NCI-H1417 treated with DMSO at 0.1 percent for 48 hours (cell line): ENCODE data around the gene LTC4S.
"Not testable (repeated sequence)": the region's sequence is repeated elsewhere in the genome, so short reads cannot be mapped to it uniquely, and the experiment has no call there.

ENCODE experiments used
- DNase-seq: peaks from one replicate; lab custom pipeline; 2025; lab: John Stamatoyannopoulos, UW

LTC4S gene

DNA sequence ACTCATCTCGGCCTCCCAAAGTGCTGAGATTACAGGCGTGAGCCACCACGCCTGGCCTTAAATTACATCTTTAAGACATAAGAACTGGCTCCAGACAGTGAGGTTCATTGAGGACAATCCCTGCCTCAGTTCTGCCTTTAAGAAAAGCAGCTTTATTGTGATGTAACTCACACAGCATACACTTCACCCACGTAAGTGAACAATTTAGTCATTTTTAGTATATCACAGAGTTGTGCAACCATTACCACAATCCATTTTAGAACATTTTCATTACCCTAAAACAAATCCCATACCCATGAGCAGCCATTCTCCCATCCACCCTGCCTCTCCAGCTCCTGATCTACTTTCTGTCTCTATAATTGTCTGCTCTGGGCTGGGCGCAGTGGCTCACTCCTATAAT is 24.0 kb upstream of the LTC4S start:
- no peak for DNase-seq

DNA sequence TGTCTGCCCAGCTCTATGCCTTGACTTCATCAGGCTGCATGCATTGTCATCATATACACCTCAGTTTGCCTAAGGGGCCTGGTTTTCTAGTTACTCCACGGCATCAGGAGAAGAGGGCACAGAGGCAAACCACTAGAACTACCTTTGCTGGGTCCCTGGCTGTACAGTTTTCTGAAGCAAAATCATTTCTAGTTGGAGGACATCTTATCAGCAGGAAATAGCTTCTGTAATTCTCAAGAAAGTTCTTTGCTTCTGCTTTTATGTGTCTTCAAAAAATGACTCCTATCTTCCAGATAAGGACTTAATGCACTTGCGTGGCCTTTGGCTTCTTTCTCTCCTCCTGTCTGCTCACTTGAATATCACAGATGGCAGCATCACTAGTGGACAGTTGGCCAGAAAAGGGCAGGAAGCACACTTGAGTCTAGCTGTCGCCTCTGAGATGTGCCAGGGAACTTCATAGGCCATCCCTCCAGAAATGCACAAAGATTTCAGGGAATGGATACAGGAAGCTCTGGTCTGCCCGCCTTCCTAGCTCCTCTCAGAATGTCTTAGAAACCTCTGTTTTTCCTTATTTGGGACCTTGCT is 22.4 kb upstream of the LTC4S start:
- no peak for DNase-seq

DNA sequence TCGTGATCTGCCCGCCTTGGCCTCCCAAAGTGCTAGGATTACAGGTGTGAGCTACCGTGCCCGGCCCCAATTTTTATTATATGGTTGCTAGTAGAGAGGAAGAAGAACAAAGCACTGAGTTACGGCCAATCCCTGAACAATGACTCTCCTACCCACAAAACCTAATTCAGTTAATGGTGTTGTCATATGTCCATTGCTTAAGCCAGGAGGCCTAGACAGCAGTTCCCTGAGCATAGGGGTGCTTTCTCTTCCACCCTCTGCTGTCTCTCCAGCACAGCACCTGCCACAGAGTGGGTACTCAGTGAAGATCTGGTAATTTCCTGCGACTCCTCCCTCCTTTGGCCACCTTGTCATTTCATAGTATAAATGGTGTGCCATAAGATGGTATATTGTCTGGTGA is 21.4 kb upstream of the LTC4S start:
- DNase-seq: no peak

DNA sequence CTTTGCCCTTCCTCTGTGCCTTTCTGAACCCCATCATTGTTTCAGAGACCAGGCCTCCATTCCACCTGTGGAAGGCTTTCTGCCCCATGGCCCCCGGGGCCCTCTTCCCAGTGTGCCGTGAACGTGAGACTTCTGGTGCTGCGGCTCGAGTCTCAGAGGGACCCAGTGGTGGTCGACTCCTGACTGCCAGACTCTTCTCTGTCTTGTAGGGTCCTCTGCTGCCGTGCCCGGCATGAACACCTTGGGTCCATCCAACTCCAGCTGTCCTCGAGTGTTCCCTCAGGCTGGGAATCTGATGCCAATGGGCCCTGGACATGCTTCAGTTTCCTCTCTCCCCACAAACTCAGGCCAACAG is 20.1 kb upstream of the LTC4S start:
- DNase-seq: no peak

DNA sequence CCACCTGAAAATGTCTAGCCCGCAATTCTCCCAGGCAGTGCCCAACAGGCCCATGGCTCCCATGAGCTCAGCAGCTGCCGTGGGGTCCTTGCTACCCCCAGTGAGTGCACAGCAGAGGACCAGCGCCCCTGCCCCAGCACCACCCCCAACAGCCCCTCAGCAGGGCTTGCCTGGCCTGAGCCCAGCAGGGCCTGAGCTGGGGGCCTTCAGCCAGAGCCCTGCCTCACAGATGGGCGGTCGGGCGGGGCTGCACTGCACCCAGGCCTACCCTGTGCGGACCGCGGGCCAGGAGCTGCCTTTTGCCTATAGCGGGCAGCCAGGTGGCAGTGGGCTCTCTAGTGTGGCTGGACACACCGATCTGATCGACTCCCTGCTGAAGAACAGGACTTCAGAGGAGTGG is 19.3 kb upstream of the LTC4S start:
- no peak for DNase-seq

DNA sequence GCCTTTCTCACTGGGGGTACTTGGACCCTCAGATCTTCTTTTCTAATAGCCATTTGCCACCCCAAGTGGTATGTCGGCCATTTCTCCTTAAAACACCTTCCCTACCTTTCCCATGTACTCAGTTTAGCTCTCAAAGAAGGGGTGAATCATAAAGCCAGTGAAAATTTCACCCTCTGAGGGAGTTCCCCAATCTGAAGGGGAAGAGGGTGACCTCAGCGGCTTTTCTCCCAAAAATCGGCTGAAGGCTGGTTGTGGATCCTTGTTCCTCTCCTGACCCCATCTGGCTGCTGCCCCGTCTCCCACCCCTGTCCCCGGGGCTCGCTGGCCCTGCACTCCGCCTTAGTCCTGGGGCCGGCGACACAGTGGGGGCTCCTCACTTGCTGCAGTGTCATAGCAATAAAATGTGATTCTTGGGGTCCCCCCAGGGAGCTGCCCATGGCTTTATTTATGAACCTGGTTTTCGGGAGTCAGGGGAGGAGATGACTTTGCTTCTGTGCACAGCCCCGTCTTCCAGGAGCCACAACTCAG is 17.3 kb upstream of the LTC4S start:
- DNase-seq: no peak

DNA sequence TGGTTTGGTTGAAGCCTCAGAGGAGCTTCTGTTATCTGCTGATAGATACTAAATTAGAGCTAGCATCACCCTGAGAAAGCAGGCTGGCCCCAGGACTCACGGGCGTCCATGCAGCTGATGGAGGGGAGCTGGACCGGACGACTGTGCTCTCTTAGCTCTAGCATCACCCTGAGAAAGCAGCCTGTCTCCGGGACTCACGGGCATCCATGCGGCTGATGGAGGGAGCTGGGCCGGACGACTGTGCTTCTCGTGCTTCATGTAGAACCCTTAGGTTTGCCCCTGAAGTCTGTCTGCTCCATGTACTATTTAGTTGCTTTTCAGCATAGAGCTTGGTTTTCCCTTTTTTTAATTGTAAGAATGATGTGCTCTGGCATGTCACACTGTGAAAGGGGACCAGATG is 16.3 kb upstream of the LTC4S start:
- no peak for DNase-seq

DNA sequence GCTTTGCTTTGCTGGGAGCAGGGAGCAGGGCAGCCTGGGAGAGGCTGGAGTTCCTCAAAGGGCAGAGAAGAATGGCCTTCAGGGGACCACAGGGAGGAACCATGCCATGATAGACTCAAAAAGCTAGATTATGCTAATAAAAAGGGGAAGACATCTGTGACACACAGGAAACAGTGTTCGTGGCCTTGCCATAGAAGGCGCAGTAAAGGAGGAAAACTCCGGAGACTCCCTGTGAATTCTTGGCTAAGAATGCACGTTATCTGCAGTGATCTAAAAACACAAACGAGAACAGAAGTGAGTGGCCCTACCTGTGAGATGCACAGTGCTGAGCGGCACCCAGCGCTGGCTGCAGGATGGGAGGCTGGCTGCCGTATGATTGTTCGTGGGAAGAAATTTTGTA is 15.9 kb upstream of the LTC4S start:
- no peak for DNase-seq

DNA sequence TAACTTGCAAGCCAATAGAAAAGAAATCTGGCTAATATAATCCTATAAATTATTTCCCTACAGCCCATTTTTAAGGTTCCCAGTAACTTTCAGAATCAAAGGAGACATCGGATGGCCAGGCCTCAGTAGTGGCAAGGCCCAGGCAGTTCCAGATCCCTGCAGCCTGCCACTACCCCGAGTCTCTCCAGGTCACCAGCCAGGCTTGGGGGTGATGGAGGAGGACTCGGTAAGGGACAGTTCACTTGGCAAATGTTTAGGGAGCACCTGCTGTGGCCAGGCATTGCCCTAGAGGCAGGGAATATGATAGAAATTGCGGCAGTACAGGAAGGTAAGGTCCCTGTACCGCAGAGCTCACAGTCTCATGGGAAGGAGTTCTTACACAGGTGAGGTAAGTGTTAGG is 15.2 kb upstream of the LTC4S start:
- no peak for DNase-seq

DNA sequence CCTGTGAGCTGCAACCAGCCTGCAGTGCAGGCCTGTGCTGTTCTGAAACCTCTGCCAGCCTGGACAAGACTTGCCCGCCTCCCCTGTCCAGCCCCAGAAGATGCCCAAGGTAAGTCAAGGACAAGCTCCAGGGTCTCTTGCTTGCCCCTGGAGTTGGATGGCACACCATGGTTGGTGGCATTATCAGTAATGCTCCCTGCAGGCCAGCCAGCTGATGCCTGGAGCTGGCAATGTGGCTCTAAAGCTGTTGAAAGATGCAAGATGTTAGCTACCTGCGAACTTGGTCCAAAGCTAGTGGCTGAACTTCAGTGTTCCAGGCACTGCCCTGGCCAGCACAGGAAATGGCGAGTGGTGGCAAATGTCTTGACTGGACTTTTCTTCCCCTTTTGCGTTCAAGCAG is 14.0 kb upstream of the LTC4S start:
- no peak for DNase-seq

DNA sequence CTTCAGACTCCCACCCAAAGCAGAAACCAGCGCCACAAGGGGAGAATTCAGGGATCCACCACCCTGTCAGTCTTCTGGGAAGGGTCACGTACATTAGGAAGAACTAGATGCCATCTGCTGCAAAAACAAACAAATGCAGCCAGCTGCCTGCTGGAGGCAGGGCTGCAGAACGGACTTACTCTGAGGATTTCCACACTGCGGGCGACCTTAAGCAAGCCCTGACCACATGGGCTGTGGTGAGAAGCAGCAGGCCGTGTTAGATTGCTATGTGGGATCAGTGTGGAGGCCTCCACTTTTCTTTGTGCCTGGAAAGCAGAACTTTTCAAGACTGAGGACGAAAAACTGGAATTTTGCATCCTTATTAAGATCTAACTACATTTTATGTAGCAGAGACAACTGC is 13.4 kb upstream of the LTC4S start:
- no peak for DNase-seq

DNA sequence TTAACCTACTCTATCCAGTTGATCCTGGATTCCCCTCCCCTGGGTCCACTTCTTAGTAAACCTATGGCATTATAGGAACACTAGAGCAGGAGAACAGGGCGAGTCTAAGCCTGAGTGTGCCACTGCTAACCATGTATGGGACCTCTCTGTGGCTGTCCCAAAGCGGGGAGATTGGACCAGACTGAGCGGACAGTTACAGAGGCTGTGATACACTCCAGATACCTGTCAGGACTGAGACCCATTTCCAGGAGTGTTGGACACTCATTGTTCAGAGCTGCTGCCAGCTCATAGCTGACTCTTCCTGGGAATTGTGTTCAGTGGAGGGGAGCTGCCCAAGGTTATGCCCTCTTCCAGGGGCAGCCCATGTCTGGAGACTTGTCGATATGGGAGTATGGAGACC is 11.9 kb upstream of the LTC4S start:
- DNase-seq: no peak

DNA sequence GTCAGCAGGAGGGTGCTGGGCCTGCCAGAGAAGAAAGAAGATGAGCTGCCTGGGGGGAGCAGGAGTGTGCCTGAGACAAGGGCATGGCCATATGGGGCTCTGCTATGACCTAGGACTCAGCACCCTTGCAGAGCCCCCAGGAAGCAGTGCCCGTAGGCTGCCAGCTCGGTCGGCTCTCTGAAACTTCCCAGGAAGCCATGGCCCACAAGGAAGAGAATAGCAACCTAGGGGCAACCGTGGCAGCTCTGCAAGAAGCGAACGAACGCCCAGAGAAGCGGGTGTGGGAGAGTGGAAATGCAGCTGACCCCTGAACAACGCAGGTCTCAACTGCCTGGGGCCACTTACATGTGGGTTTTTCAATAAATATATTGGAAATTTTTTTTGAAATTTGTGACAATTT is 10.7 kb upstream of the LTC4S start:
- no peak for DNase-seq

DNA sequence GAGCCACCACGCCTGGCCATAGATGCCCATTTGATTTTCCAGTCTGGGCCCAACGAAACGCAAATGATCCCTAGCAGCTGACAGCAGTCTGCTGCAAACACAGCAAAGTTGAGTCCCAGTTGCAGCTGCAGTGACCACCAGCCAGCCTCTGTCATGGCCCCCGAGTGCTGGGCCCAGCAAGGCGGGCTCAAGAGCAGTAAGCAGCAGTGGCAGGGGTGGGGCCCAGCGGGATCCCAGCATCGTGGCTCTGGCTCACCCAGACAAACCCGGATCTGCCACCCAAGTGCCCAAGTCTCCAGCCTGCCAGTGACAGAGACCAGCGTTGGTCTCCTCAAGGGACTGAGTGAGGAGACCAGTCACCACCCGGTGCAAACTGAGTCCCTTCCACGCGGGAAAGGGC is 6.9 kb upstream of the LTC4S start:
- no peak for DNase-seq

DNA sequence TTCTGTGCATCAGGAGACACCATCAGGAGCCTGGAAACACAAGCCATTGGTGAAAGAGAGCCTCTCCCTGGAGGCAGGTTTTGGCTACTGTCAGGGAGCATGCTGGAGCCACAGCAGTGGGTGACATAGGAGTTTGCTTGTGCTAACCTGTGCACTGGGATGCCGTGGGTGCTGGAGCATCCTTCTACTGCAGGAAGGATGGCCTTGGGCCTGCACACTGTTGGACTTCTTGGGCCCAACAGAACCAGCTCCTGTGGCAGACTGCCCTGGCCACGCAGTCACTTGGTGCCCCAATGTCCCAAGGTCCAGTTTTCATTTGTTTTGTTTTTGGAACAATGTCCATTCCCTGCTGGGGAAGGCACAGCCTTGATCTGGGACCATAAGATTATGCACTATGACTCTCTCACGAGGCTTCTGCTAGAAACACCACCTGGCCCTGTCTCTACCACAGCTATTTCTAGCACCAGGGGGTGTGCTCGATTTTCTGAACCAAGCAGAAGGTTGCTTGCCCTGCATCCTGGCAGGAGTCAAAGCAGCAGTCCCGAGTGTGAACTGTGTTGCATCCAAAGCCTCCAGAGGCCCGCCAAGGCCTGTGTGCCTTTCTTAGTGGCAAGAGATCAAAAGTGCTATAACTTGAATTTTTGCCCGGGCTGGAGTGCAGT is 5.5 kb upstream of the LTC4S start:
- DNase-seq: no peak

DNA sequence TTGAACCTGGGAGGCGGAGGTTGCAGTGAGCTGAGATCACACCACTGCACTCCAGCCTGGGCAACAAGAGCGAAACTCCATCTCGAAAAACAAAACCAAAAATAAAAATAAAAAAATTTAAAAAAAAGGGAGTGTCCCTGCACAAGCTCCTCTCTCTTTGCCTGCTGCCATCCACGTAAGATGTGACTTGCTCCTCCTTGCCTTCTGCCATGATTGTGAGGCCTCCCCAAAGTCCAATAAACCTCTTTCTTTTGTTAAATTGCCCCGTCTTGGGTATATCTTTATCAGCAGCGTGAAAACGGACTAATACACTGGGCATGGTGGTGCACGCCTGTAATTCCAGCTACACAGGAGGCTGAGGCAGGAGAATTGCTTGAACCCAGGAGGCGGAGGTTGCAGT is 4.5 kb upstream of the LTC4S start:
- not testable (repeated sequence) for DNase-seq

DNA sequence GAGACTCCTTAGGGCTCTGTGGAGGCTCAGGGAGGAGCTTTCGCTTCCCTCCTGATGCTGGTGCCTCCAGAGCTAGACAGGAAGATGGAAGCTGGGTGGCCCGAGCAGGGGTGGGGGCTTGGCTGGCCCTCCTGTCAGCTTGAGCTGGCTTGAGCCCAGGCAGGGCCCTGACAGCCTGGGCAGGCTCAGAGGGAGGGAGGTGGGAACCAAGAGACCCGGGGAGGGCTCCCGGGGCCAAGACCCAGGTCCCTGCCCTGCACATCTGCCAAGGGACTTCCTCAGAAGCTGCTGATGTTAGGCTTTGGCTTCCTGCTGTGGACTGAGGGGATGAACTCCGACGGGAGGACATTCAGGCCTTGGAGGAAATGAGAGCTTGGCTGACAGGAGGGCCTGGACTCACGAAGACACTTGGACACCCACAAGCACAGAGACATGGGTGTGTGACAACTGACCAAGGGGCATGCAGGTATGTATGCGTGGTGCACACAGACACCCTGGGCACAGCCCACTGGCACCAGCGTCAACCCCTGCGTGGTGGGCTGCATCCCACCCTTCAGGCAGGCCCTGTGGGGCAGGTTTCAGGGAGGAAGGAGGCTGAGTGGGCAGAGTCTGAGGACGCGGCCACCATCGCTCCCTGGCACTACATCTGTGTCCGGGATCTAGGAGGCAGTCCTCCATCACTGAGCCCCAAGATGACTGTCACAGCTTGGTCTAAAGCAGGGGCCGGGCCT is 1.7 kb upstream of the LTC4S start:
- no peak for DNase-seq

DNA sequence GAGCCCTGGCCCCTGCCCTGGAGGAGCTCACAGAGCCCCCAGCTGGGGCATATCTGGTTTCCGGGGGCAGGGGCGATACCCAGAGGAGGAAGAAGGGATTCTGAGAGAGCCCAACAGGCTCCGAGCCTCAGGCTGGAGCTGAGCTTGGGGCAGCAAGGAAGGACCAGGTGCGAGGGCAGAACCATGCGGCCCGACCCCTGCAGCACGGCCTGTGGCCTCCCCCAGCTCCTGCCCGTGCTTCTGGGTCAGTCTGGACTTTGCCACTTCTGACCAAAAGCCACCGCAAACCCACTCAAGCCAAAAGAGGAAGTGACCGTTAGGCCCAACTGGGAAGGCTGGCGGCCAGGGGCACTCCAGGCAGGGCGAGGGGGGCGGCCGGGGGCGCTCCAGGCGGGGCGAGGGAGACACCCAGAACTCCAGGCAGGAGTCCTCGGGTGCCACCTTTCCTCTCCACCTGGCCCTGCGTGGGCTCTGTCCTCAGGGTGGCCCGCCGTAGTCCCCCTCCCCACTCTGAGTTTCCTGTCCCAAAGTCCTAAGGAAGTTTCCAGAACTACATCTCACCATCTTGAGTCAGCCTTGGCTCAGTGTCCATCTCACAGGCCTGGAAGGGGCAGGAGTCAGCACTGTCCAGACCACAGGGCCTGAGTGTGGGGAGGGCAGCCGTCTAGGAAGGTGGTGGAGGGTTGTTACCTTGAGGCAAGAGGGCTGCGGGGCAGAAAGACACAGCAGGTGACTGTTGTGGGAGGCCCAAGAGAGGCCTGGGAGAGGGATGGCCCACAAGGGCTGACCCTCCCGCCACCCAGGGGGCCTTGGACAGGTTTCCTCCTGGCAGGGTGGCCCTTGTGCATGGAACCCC is 946 bp upstream of the LTC4S start:
- DNase-seq: no peak

DNA sequence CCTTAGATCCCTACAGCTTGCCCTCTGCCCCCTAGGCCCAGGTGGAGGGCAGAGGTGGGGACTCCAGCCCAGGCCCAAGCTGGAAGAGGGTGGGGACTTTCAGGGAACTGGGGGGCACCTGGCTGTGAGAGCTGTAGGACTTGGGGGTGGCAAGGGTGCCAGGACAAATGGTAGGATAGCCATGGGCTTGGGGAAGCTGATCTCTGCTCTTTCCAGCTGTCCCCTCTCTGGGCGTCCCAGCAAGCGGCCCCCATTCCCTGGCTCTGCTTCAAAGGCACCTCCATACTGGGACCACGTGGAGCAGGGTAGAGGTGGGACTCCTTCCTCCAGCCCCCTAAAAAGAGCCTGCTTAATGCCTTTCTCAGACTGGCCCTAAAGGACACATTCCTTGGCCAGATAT is 385 bp downstream of the LTC4S start:
- DNase-seq: no peak

DNA sequence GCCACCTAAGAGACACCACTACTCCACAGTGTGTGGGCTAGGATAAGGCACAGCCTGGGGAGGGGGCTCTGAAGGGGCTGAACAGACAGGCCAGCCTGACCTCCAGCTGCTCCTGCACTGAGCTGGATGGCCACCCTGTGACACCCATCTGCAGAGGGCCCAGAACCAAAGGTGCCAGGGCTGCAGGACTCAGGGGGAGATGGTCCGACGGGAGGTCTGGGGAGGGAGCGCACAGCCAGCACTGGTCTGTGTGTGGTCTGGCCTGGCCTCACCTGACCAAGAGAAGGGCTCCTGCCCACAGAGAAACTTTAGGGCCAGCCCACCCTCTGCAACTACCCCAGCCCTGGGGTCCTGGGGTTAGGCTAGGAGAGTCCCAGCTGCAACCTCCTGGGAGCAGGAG is 789 bp downstream of the LTC4S start:
- DNase-seq: no peak

DNA sequence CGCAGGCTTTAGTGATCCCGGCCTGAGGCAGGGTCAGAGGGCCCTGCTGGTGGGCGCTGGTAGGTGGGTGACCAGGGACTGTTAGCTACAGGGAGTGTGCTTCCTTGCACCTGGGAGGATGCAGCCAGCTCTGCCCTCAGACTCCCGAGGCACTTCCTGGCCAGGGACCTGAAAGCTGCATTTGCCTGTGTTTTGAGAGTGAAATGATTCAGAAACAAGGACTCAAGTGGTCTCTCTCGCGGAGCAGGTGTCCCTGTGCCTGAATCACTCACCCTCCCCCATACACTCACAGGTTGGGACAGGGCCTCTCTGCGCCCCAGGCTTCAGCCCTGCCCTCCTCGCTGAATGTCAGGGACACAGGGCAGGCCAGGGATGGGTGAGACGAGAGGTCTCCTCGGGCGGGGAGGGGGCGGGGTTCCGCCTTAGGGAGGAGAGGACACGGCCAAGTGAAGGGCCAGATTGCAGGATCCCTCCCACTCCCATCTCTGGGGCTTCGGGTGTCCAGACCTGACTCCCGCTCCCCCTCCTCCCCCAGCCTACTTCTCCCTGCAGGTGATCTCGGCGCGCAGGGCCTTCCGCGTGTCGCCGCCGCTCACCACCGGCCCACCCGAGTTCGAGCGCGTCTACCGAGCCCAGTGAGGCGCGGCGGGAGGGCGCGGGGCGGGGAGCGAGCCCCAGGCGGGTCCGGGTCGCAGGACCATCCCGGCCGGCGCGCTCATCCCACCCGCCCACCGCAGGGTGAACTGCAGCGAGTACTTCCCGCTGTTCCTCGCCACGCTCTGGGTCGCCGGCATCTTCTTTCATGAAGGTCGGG is 1.5 kb downstream of the LTC4S start:
- DNase-seq: no peak
